Spleen (tissue), 7 donors: ENCODE data around the gene FAM47E.

Source experiments
- CTCF ChIP-seq, 11 experiments: fragments of 200-600 bp in 7 of 11; fragments of 450-650 bp in 4 of 11; sonication (generic) in 4 of 11; IDR thresholded peaks in 8 of 11; conservative IDR thresholded peaks in 3 of 11; 1 replicate in 7 of 11; 2 replicates in 4 of 11; pipeline versions ENCODE4 v1.4.0 to v1.8.0; 2016 to 2021; ENCODE audit warnings: antibody characterized with exemption in 11 of 11, inconsistent platforms in 4 of 11, mild to moderate bottlenecking in 1 of 11
- POLR2A ChIP-seq, 3 donors: fragments of 450-650 bp; IDR thresholded peaks; one replicate each; pipeline ENCODE4 v1.5.1; 2017; ENCODE audit warnings: antibody characterized with exemption in 3 of 3, mild to moderate bottlenecking in 1 of 3
- donor health status: DM: no; HTN: no; CAD: no; lungs with moderate emphysema.
- donor health status: DM: no; HTN: no; CAD: no.
- donor health status: DM: no; HTN: no; CAD: no.

GRCh38 chr4:76209881-76210280 lies 41.6 kb upstream of the FAM47E start:
- TF ChIP-seq CTCF (IDR thresholded peaks at IDR 0.05 in 8 of 11, conservative IDR thresholded peaks at IDR 0.05 in 3 of 11) (no peak), POLR2A (IDR thresholded peaks at IDR 0.05) (no peak)
